Suprapubic skin (tissue), 4 donors: ENCODE measurements around the gene RMDN2. TPM values are rescaled to one million over a fixed set of nuclear protein-coding genes. Genes with fewer than 3 reads are reported as not detected.

Experiments used
- DNase-seq, 2 donors: peaks; one replicate each; pipeline ENCODE4 v3.0.0-alpha.2; 2019; ENCODE audit warnings: low spot score in 2 of 2
- H3K27ac ChIP-seq: fragments of 200-600 bp; sonication (generic); one replicate; pipeline ENCODE4 v1.5.1; 2019
- H3K27me3 ChIP-seq: fragments of 200-600 bp; sonication (generic); one replicate; pipeline ENCODE4 v1.5.1; 2019
- H3K36me3 ChIP-seq: fragments of 200-600 bp; sonication (generic); one replicate; pipeline ENCODE4 v1.5.1; 2019
- H3K4me1 ChIP-seq: fragments of 200-600 bp; sonication (generic); one replicate; pipeline ENCODE4 v1.5.1; 2019
- H3K4me3 ChIP-seq: fragments of 200-600 bp; sonication (generic); one replicate; pipeline ENCODE4 v1.5.1; 2019; ENCODE audit warnings: mild to moderate bottlenecking
- H3K9me3 ChIP-seq: fragments of 200-600 bp; sonication (generic); one replicate; pipeline ENCODE4 v1.5.1; 2019
- EP300 ChIP-seq: sonication (generic); formaldehyde crosslinking; IDR thresholded peaks from one replicate; pipeline ENCODE4 v1.6.1; 2017; ENCODE audit warnings: antibody characterized with exemption
- POLR2A ChIP-seq, 2 donors: fragments of 450-650 bp; IDR thresholded peaks; one replicate each; pipeline ENCODE4 v1.6.1; 2017; ENCODE audit warnings: antibody characterized with exemption in 2 of 2, mild to moderate bottlenecking in 2 of 2, moderate library complexity in 2 of 2
- POLR2AphosphoS5 ChIP-seq, 3 donors: sonication (generic); formaldehyde crosslinking; IDR thresholded peaks; one replicate each; pipeline ENCODE4 v1.6.1; 2017; ENCODE audit warnings: antibody characterized with exemption in 3 of 3
- WGBS: methylation state at CpG from one replicate; pipeline ENCODE4 v1.1.5; 2018; 5-methylcytosine and 5-hydroxymethylcytosine counted together
- total RNA-seq, 4 donors: library from RNA; depleted of rRNA; stranded (reverse); fragments of >200 nt; gene quantifications; one replicate each; pipeline ENCODE4 v1.1.0, GENCODE V29; 2016
- TF ChIP-seq, protein P1 (sequence below), 2 donors: fragments of 200-600 bp in 1 of 2; fragments of 450-650 bp in 1 of 2; sonication (generic) in 1 of 2; IDR thresholded peaks; one replicate each; pipeline ENCODE4 v1.5.1; 2016 to 2019; ENCODE audit warnings: antibody characterized with exemption in 2 of 2, mild to moderate bottlenecking in 1 of 2, moderate library complexity in 1 of 2

The RMDN2 gene
- total RNA-seq, 4 donors from 2014 or later, result 4.1 to 6.3 (median 5.0) TPM

DNA sequence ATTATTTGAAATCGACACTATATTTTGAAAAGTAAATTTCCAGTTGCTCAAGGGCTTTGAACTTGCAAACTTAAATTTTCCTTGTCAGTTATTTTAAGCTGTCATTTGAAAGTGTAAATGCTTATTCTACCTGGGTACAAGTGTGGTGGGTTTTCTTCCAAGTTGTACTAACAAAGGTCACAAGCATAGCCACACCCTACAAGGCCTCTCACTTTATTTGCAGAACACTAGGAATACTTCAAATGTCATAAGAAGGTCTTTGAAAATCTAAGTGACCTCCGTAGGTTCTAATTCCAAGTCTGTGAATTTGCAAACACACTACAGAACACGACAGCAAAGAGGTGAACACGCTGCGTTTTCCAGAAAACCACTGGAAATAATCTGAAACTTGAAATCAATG, 9.3 kb upstream of the RMDN2 start:
- Histone ChIP-seq H3K4me3 (no peak overlapping the region), H3K27me3 (no peaks in the 10 kb centered on the region), H3K27ac (no peak overlapping the region), H3K36me3 (no peaks in the 10 kb centered on the region), H3K9me3 (no peaks in the 10 kb centered on the region), H3K4me1 (peaks cover 18% of the 10 kb centered on the region)
- no peak for DNase-seq
- TF ChIP-seq EP300 (no peak), POLR2AphosphoS5 (IDR thresholded peaks at IDR 0.05) (no peak), POLR2A (IDR thresholded peaks at IDR 0.05) (no peak)
- TF ChIP-seq, protein P1, sequence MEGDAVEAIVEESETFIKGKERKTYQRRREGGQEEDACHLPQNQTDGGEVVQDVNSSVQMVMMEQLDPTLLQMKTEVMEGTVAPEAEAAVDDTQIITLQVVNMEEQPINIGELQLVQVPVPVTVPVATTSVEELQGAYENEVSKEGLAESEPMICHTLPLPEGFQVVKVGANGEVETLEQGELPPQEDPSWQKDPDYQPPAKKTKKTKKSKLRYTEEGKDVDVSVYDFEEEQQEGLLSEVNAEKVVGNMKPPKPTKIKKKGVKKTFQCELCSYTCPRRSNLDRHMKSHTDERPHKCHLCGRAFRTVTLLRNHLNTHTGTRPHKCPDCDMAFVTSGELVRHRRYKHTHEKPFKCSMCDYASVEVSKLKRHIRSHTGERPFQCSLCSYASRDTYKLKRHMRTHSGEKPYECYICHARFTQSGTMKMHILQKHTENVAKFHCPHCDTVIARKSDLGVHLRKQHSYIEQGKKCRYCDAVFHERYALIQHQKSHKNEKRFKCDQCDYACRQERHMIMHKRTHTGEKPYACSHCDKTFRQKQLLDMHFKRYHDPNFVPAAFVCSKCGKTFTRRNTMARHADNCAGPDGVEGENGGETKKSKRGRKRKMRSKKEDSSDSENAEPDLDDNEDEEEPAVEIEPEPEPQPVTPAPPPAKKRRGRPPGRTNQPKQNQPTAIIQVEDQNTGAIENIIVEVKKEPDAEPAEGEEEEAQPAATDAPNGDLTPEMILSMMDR (IDR thresholded peaks at IDR 0.05), result no peak
- WGBS, result 72% methylated on average over 5 of the region's 5 CpGs

DNA sequence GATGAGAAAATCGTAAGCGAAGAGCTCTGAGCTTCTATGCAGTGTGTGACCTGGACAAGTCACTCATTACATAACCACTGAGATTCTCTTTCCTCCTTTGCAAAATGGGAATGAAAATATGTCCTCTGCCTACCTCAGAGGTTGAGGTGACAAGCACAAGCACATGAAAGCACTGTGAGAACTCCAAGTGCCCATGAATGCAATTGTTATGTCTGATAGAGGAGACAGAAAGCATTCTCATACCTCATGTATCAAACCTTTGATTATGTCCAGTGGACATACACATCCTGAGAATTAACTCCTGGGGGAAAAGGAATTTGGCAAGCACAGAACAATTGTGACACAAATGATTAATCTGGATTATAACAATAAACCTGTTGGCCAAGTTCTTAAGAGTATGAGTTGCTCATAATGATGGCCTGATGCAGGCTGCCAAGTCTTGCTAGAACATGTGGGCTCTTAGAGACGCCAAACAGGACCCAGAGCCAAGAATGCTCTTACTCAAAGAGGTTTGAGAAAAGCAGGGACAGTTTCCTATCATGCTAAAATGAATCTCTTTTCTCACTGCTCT, 8.5 kb upstream of the RMDN2 start:
- Histone ChIP-seq H3K4me3 (no peak overlapping the region), H3K9me3 (no peaks in the 10 kb centered on the region), H3K27me3 (no peaks in the 10 kb centered on the region), H3K4me1 (peaks cover 18% of the 10 kb centered on the region), H3K27ac (peak overlapping the region; percentile 52), H3K36me3 (no peaks in the 10 kb centered on the region)
- WGBS, result 52% methylated on average over 3 of the region's 3 CpGs
- TF ChIP-seq EP300, result peak; percentile 72
- TF ChIP-seq, protein P1 (IDR thresholded peaks at IDR 0.05), result no peak
- peak in 2 of 3 donors; percentile 8 to 42 for TF ChIP-seq POLR2AphosphoS5 (IDR thresholded peaks at IDR 0.05)
- TF ChIP-seq POLR2A (IDR thresholded peaks at IDR 0.05), result no peak
- peak in 1 of 2 donors; percentile 78 for DNase-seq

DNA sequence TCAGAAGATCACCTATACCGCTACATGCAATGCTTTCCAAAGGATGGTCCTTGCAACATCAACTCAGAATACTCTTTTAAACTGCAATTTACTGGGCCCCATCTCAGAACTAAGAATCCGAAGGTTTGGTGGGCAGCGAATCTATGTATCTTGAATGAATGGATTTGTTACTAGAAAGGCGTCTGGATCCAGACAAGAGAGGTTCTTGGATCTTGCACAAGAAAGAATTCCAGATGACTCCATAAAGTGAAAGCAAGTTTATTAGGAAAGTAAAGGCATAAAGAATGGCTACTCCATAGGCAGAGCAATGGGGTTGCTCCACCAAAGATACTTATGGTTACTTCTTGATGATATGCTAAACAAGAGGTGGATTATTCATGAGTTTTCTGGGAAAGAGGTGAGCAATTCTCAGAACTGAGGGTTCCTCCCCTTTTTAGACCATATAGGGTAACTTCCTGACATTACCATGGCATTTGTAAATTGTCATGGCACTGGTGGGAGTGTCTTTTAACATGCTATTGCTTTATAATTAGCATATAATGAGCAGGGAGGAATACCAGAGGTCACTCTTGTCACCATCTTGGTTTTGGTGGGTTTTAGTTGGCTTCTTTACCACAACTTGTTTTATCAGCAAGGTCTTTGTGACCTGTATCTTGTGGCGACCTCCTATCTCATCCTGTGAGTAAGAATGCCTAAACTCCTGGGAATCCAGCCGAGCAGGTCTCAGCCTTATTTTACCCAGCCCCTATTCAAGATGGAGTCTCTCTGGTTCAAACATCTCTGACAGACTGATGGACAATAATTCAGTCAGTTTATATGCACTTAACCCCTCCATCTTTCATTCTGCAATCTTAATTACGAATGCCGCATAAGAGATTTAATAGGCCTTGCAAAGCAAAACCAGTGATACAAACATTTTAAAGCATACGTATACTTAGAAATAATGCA, 7.5 kb upstream of the RMDN2 start:
- H3K27me3 ChIP-seq, result no peaks in the 10 kb centered on the region
- no peaks in the 10 kb centered on the region for H3K36me3 ChIP-seq
- WGBS, result 74% methylated on average over 9 of the region's 9 CpGs
- no peak for DNase-seq
- no peaks in the 10 kb centered on the region for H3K9me3 ChIP-seq
- no peak overlapping the region for H3K4me3 ChIP-seq
- peaks cover 18% of the 10 kb centered on the region for H3K4me1 ChIP-seq
- TF ChIP-seq, protein P1 (IDR thresholded peaks at IDR 0.05), result no peak
- TF ChIP-seq POLR2A (IDR thresholded peaks at IDR 0.05) (no peak), EP300 (no peak), POLR2AphosphoS5 (IDR thresholded peaks at IDR 0.05) (no peak)
- H3K27ac ChIP-seq, result peak overlapping the region; percentile 18

DNA sequence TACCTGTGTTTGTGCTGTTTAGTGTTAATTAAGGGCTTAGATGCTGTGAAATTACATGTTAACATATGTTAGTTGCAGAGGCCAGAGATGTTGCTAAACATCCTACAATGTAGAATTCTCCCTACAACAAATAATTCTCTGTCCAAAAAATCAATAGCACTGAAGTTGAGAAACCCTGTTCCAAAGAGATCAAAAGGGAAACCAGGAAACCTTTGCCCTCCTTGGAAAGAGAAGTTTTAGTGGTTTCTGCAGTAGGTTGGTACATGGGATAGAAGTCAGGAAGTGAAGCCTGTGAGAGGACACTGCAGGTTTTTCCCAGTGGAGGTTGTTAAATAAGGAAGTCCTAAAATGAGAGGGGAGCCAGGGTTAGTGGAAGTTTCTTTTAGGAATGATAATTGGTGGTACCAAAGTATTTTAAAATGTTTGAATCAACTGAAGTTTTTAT, 6.3 kb upstream of the RMDN2 start:
- no peak overlapping the region for H3K27ac ChIP-seq
- H3K36me3 ChIP-seq, result no peaks in the 10 kb centered on the region
- H3K27me3 ChIP-seq, result no peaks in the 10 kb centered on the region
- no peak overlapping the region for H3K4me3 ChIP-seq
- DNase-seq, result no peak
- H3K4me1 ChIP-seq, result peaks cover 18% of the 10 kb centered on the region
- TF ChIP-seq EP300 (no peak), POLR2A (IDR thresholded peaks at IDR 0.05) (no peak), POLR2AphosphoS5 (IDR thresholded peaks at IDR 0.05) (no peak)
- TF ChIP-seq, protein P1 (IDR thresholded peaks at IDR 0.05), result no peak
- no peaks in the 10 kb centered on the region for H3K9me3 ChIP-seq

DNA sequence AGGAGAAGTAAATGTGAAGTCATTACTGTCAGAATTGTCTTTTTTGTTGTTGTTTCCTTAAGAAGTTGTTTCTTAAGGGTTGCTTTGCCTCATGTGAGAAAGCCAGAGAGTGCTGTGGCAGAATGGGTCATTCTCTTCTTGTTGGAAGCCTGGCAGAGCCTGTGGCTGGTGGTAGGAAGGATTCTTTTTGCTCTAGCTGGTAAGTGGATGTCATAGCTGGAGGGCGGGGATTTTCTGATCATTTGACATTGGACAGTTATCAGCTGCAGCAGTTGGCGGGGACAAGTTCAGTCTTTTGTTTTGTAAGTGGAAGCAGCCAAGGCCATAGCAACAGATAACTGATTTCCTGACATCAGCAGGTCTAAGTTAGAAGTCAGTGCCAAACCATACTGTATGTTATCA, 5.5 kb upstream of the RMDN2 start:
- Histone ChIP-seq H3K4me3 (no peak overlapping the region), H3K4me1 (peaks cover 18% of the 10 kb centered on the region), H3K36me3 (no peaks in the 10 kb centered on the region), H3K27me3 (no peaks in the 10 kb centered on the region), H3K9me3 (no peaks in the 10 kb centered on the region), H3K27ac (no peak overlapping the region)
- DNase-seq, result no peak
- TF ChIP-seq, protein P1 (IDR thresholded peaks at IDR 0.05), result no peak
- WGBS, result 75% methylated on average over 2 of the region's 2 CpGs
